Measurements from ENCODE around the gene ORAI1.

ORAI1 gene

DNA sequence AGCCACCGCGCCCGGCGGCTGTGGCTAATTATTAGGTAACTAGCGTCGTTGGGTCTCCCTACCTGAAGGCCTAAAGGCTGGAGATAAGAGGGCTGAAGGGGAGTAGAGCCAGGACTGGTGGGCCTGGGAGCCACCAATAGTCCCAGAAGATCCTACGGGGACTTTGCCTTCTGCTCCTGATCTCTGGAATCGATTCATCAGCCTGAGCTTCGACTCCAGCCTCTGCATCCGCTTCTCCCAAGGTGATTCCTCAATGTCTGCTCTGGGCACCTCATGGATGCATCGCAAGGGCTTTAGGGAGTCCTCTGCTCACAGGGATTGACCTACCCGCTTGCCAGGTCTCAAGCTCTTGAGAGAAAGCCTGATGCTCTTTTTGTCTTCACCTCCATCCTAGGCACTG is 30.8 kb upstream of the ORAI1 start:
- 95% methylated on average over 12 of the region's 12 CpGs for WGBS
- no peak overlapping the region for H2AK5ac ChIP-seq (ENCODE audit: low read length, severe bottlenecking)
- H2BK5ac ChIP-seq (ENCODE audit: low read depth, low read length, poor library complexity, severe bottlenecking) = no peak overlapping the region
- H3K4me1 ChIP-seq (ENCODE audit: control insufficient read depth, insufficient read depth, low read depth, low read length) = no peaks in the 10 kb centered on the region
- no peak overlapping the region for H2AFZ ChIP-seq (ENCODE audit: low read depth, low read length)
- no peaks in the 10 kb centered on the region for H3K79me1 ChIP-seq (replicated peaks; ENCODE audit: low read length, poor library complexity, severe bottlenecking)
- H3K36me3 ChIP-seq (ENCODE audit: control insufficient read depth in 1 of 2, insufficient read depth in 2 of 2, low read depth in 1 of 2, low read length in 2 of 2) = no peaks in the 10 kb centered on the region
- H3K27me3 ChIP-seq (ENCODE audit: control insufficient read depth in 1 of 2, insufficient read depth in 1 of 2, low read length in 2 of 2) = no peaks in the 10 kb centered on the region
- no peak overlapping the region for H3K27ac ChIP-seq (ENCODE audit: low read length, poor library complexity, severe bottlenecking)
- no peak overlapping the region for H3K18ac ChIP-seq (ENCODE audit: low read depth in 1 of 2, low read length in 2 of 2)
- no peak overlapping the region for H4K8ac ChIP-seq (ENCODE audit: low read length)
- no peak overlapping the region for H3K23ac ChIP-seq (ENCODE audit: low read length in 2 of 2)
- H3K9ac ChIP-seq (ENCODE audit: low read length) = no peak overlapping the region
- H3K14ac ChIP-seq (ENCODE audit: low read length in 2 of 2) = no peak overlapping the region
- no peak overlapping the region for H2BK12ac ChIP-seq (ENCODE audit: low read length in 2 of 2)
- no peak overlapping the region for H2BK120ac ChIP-seq (ENCODE audit: low read depth, low read length)
- H2BK15ac ChIP-seq (ENCODE audit: low read depth, poor library complexity, severe bottlenecking) = no peak overlapping the region
- H3K4me2 ChIP-seq (ENCODE audit: low read length, poor library complexity, severe bottlenecking) = no peak overlapping the region
- H3K4ac ChIP-seq (ENCODE audit: low read depth in 1 of 2, low read length in 2 of 2) = no peak overlapping the region
- H3K9me3 ChIP-seq (ENCODE audit: control insufficient read depth, low read length) = no peaks in the 10 kb centered on the region
- no peak for DNase-seq
- H3K4me3 ChIP-seq (ENCODE audit: insufficient read depth in 1 of 2, low read depth in 1 of 2, low read length in 2 of 2) = no peak overlapping the region
- H4K91ac ChIP-seq (ENCODE audit: low read length) = no peak overlapping the region

DNA sequence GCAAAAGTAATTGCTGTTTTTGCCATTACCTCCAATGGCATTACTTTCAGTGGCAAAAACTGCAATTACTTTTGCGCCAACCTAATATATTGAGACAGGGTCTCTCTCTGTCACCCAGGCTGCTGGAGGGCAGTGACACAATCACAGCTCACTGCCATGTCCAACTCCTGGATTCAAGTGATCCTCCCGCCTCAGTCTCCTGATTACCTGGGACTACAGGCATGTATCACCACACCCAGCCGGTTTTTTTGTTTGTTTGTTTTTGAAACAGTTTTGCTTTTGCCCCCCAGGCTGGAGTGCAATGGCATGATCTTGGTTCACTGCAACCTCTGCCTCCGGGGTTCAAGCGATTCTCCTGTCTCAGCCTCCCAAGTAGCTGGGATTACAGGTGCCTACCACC is 29.8 kb upstream of the ORAI1 start:
- no peaks in the 10 kb centered on the region for H3K36me3 ChIP-seq (ENCODE audit: control insufficient read depth in 1 of 2, insufficient read depth in 2 of 2, low read depth in 1 of 2, low read length in 2 of 2)
- H3K4ac ChIP-seq (ENCODE audit: low read depth in 1 of 2, low read length in 2 of 2) = no peak overlapping the region
- no peak overlapping the region for H3K4me2 ChIP-seq (ENCODE audit: low read length, poor library complexity, severe bottlenecking)
- no peak overlapping the region for H3K18ac ChIP-seq (ENCODE audit: low read depth in 1 of 2, low read length in 2 of 2)
- no peak overlapping the region for H2BK12ac ChIP-seq (ENCODE audit: low read length in 2 of 2)
- H2BK15ac ChIP-seq (ENCODE audit: low read depth, poor library complexity, severe bottlenecking) = no peak overlapping the region
- DNase-seq = no peak
- H3K23ac ChIP-seq (ENCODE audit: low read length in 2 of 2) = no peak overlapping the region
- H3K14ac ChIP-seq (ENCODE audit: low read length in 2 of 2) = no peak overlapping the region
- no peak overlapping the region for H4K91ac ChIP-seq (ENCODE audit: low read length)
- H4K8ac ChIP-seq (ENCODE audit: low read length) = no peak overlapping the region
- no peak overlapping the region for H3K27ac ChIP-seq (ENCODE audit: low read length, poor library complexity, severe bottlenecking)
- H3K4me3 ChIP-seq (ENCODE audit: insufficient read depth in 1 of 2, low read depth in 1 of 2, low read length in 2 of 2) = no peak overlapping the region
- no peaks in the 10 kb centered on the region for H3K79me1 ChIP-seq (replicated peaks; ENCODE audit: low read length, poor library complexity, severe bottlenecking)
- no peak overlapping the region for H2AFZ ChIP-seq (ENCODE audit: low read depth, low read length)
- WGBS = 96% methylated on average over 5 of the region's 5 CpGs
- no peak overlapping the region for H2AK5ac ChIP-seq (ENCODE audit: low read length, severe bottlenecking)
- no peak overlapping the region for H2BK120ac ChIP-seq (ENCODE audit: low read depth, low read length)
- H3K27me3 ChIP-seq (ENCODE audit: control insufficient read depth in 1 of 2, insufficient read depth in 1 of 2, low read length in 2 of 2) = no peaks in the 10 kb centered on the region
- no peaks in the 10 kb centered on the region for H3K4me1 ChIP-seq (ENCODE audit: control insufficient read depth, insufficient read depth, low read depth, low read length)
- no peak overlapping the region for H3K9ac ChIP-seq (ENCODE audit: low read length)
- H3K9me3 ChIP-seq (ENCODE audit: control insufficient read depth, low read length) = no peaks in the 10 kb centered on the region
- H2BK5ac ChIP-seq (ENCODE audit: low read depth, low read length, poor library complexity, severe bottlenecking) = no peak overlapping the region

DNA sequence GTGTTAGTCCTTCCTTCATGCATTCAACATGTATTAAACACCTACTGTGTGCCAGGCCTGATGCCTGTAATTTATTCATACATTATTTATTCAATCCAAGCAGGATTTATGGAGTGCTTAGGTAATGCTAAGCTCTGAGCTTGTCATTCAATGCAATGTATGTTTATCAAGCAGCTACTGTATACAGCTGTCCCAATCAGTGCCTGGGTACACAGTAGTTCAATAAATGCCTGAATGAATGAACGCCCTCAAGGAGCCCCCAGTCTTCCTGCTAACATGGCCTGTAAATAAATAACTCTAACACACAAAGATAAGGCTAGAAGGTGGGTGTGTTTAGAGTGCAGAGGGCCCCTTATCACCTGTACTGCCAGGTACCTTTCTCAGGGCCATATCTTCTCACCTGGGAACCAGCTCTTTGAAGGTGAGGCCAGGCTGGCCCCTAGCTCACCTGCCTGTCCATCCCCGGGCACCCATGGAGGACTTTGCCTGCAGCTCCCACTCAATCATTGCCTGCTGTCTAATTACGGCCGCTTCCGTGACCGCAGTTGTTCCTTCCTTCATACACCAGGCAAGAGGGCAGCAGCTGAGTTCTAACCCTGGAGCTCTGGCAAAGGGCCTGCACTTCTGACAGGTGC is 25.5 kb upstream of the ORAI1 start:
- H3K4me3 ChIP-seq (ENCODE audit: insufficient read depth in 1 of 2, low read depth in 1 of 2, low read length in 2 of 2) = no peak overlapping the region
- no peak overlapping the region for H3K18ac ChIP-seq (ENCODE audit: low read depth in 1 of 2, low read length in 2 of 2)
- H3K9ac ChIP-seq (ENCODE audit: low read length) = no peak overlapping the region
- H2BK120ac ChIP-seq (ENCODE audit: low read depth, low read length) = no peak overlapping the region
- no peak overlapping the region for H3K4me2 ChIP-seq (ENCODE audit: low read length, poor library complexity, severe bottlenecking)
- H4K91ac ChIP-seq (ENCODE audit: low read length) = no peak overlapping the region
- no peak overlapping the region for H2BK15ac ChIP-seq (ENCODE audit: low read depth, poor library complexity, severe bottlenecking)
- H3K4me1 ChIP-seq (ENCODE audit: control insufficient read depth, insufficient read depth, low read depth, low read length) = peaks cover 3% of the 10 kb centered on the region
- no peak overlapping the region for H3K4ac ChIP-seq (ENCODE audit: low read depth in 1 of 2, low read length in 2 of 2)
- no peaks in the 10 kb centered on the region for H3K9me3 ChIP-seq (ENCODE audit: control insufficient read depth, low read length)
- no peak overlapping the region for H3K23ac ChIP-seq (ENCODE audit: low read length in 2 of 2)
- 98% methylated on average over 5 of the region's 6 CpGs for WGBS
- no peak overlapping the region for H2AFZ ChIP-seq (ENCODE audit: low read depth, low read length)
- no peak overlapping the region for H2AK5ac ChIP-seq (ENCODE audit: low read length, severe bottlenecking)
- no peak overlapping the region for H2BK5ac ChIP-seq (ENCODE audit: low read depth, low read length, poor library complexity, severe bottlenecking)
- no peak overlapping the region for H2BK12ac ChIP-seq (ENCODE audit: low read length in 2 of 2)
- no peaks in the 10 kb centered on the region for H3K36me3 ChIP-seq (ENCODE audit: control insufficient read depth in 1 of 2, insufficient read depth in 2 of 2, low read depth in 1 of 2, low read length in 2 of 2)
- no peak overlapping the region for H3K27ac ChIP-seq (ENCODE audit: low read length, poor library complexity, severe bottlenecking)
- no peaks in the 10 kb centered on the region for H3K79me1 ChIP-seq (replicated peaks; ENCODE audit: low read length, poor library complexity, severe bottlenecking)
- no peak overlapping the region for H4K8ac ChIP-seq (ENCODE audit: low read length)
- H3K14ac ChIP-seq (ENCODE audit: low read length in 2 of 2) = no peak overlapping the region
- H3K27me3 ChIP-seq (ENCODE audit: control insufficient read depth in 1 of 2, insufficient read depth in 1 of 2, low read length in 2 of 2) = no peaks in the 10 kb centered on the region
- DNase-seq = no peak

DNA sequence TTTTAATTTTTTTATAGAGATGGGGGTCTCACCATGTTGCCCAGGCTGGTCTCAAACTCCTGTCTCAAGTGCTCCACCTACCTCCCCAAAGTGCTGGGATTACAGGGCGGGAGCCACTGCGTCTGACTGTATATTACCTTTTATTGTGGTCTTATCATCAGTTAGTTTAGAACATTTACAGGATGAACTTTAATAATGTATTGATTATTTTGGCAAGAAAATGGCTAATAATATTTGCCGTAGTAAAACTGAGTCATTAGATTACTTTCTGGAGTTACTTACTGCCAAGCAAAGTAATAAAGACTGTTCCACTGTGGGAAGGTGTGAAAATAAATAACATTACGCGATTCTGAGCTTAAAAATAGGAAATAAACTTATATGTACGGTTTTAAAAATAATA is 23.6 kb upstream of the ORAI1 start:
- Histone ChIP-seq H2AK5ac (ENCODE audit: low read length, severe bottlenecking) (no peak overlapping the region), H2BK15ac (ENCODE audit: low read depth, poor library complexity, severe bottlenecking) (no peak overlapping the region), H3K4ac (ENCODE audit: low read depth in 1 of 2, low read length in 2 of 2) (no peak overlapping the region), H3K9me3 (ENCODE audit: control insufficient read depth, low read length) (no peaks in the 10 kb centered on the region), H3K23ac (ENCODE audit: low read length in 2 of 2) (no peak overlapping the region), H3K36me3 (ENCODE audit: control insufficient read depth in 1 of 2, insufficient read depth in 2 of 2, low read depth in 1 of 2, low read length in 2 of 2) (no peaks in the 10 kb centered on the region), H3K4me1 (ENCODE audit: control insufficient read depth, insufficient read depth, low read depth, low read length) (peaks cover 3% of the 10 kb centered on the region), H3K18ac (ENCODE audit: low read depth in 1 of 2, low read length in 2 of 2) (no peak overlapping the region), H3K79me1 (replicated peaks; ENCODE audit: low read length, poor library complexity, severe bottlenecking) (no peaks in the 10 kb centered on the region), H3K27ac (ENCODE audit: low read length, poor library complexity, severe bottlenecking) (no peak overlapping the region), H4K8ac (ENCODE audit: low read length) (no peak overlapping the region), H2BK12ac (ENCODE audit: low read length in 2 of 2) (no peak overlapping the region), H3K4me3 (ENCODE audit: insufficient read depth in 1 of 2, low read depth in 1 of 2, low read length in 2 of 2) (no peak overlapping the region), H3K9ac (ENCODE audit: low read length) (no peak overlapping the region), H3K4me2 (ENCODE audit: low read length, poor library complexity, severe bottlenecking) (no peak overlapping the region), H2BK120ac (ENCODE audit: low read depth, low read length) (no peak overlapping the region), H3K14ac (ENCODE audit: low read length in 2 of 2) (no peak overlapping the region), H4K91ac (ENCODE audit: low read length) (no peak overlapping the region), H2BK5ac (ENCODE audit: low read depth, low read length, poor library complexity, severe bottlenecking) (no peak overlapping the region), H2AFZ (ENCODE audit: low read depth, low read length) (no peak overlapping the region), H3K27me3 (ENCODE audit: control insufficient read depth in 1 of 2, insufficient read depth in 1 of 2, low read length in 2 of 2) (no peaks in the 10 kb centered on the region)
- 100% methylated on average over 4 of the region's 6 CpGs for WGBS
- no peak for DNase-seq
